Measurements from ENCODE around the gene ZCWPW2.

DNA sequence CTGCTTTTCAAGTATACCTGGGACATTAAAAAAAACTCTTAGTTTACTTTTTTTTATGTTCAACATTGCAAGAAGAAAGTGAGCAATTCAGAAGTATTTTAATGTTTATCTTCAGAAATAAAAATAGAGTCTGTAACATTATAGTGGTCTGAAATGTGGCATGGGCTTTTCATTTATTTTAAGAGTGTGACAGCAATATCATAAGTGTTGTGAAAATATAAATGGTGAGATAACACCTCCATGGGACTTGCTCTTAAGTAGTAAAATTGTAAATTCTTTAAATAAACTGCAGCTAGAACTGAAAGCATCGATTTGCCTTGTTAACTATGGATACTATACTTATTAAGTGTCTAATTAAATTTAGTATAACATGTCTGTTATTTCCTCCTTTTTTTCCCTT, 48.8 kb upstream of the ZCWPW2 start:
- TF ChIP-seq, protein P1, sequence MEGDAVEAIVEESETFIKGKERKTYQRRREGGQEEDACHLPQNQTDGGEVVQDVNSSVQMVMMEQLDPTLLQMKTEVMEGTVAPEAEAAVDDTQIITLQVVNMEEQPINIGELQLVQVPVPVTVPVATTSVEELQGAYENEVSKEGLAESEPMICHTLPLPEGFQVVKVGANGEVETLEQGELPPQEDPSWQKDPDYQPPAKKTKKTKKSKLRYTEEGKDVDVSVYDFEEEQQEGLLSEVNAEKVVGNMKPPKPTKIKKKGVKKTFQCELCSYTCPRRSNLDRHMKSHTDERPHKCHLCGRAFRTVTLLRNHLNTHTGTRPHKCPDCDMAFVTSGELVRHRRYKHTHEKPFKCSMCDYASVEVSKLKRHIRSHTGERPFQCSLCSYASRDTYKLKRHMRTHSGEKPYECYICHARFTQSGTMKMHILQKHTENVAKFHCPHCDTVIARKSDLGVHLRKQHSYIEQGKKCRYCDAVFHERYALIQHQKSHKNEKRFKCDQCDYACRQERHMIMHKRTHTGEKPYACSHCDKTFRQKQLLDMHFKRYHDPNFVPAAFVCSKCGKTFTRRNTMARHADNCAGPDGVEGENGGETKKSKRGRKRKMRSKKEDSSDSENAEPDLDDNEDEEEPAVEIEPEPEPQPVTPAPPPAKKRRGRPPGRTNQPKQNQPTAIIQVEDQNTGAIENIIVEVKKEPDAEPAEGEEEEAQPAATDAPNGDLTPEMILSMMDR (conservative IDR thresholded peaks at IDR 0.05), result no peak
- no peak for TF ChIP-seq EZH2 (IDR thresholded peaks at IDR 0.05; ENCODE audit: low read depth)

Measured in PC-9 (cell line).